GM21447 (cell line): ENCODE measurements around the gene CP.

ENCODE experiments used
- ATAC-seq: cut with Tn5 transposase; IDR thresholded peaks from one replicate; pipeline ENCODE4 v1.9.1; 2021; ENCODE audit not compliant: unreplicated experiment

CP gene

GRCh38 chr3:149128821-149129220 is 92.8 kb downstream of the CP start:
- peak; percentile 17 for ATAC-seq

- ATAC-seq = no peak
Measured at GRCh38 chr3:149122721-149123578, 98.7 kb downstream of the CP start.
